Adrenal gland (tissue), 5 donors: ENCODE results near the gene METTL14.
"Not testable (repeated sequence)": the region's sequence is repeated elsewhere in the genome, so short reads cannot be mapped to it uniquely, and the experiment has no call there.

Experiments
- POLR2A ChIP-seq, 2 donors: fragments of 450-650 bp; IDR thresholded peaks; one replicate each; pipeline ENCODE4 v1.6.1; 2017; ENCODE audit warnings: antibody characterized with exemption in 2 of 2, mild to moderate bottlenecking in 2 of 2, moderate library complexity in 1 of 2
- TF ChIP-seq, protein P1 (sequence below), 6 experiments: fragments of 450-650 bp in 4 of 6; fragments of 200-600 bp in 2 of 6; sonication (generic) in 1 of 6; IDR thresholded peaks; 1 replicate in 5 of 6; 2 replicates in 1 of 6; pipeline versions ENCODE4 v1.5.1 to v1.8.0; 2016 to 2021; ENCODE audit warnings: antibody characterized with exemption in 6 of 6, mild to moderate bottlenecking in 2 of 6, moderate library complexity in 1 of 6
- donor health status: DM: no; HTN: no; CAD: no.

DNA sequence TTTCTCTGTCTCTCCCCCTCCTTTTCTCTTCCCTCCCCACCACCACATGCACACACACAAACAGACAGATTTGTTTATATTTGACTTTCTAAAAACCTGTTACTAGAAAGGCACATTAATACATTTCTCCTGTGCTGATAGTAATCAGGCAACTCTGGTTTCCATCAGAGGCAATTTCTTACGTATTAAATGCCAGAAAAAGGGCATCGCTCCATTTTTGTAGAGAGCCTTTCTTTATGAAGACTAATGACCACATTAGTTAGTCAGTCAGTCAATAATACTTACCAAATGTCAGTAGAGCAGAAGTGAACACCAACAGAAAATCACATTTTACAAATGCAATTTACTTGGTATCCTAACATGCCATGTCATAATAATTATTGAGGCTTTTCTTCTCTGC lies 14.2 kb upstream of the METTL14 start:
- TF ChIP-seq, protein P1, sequence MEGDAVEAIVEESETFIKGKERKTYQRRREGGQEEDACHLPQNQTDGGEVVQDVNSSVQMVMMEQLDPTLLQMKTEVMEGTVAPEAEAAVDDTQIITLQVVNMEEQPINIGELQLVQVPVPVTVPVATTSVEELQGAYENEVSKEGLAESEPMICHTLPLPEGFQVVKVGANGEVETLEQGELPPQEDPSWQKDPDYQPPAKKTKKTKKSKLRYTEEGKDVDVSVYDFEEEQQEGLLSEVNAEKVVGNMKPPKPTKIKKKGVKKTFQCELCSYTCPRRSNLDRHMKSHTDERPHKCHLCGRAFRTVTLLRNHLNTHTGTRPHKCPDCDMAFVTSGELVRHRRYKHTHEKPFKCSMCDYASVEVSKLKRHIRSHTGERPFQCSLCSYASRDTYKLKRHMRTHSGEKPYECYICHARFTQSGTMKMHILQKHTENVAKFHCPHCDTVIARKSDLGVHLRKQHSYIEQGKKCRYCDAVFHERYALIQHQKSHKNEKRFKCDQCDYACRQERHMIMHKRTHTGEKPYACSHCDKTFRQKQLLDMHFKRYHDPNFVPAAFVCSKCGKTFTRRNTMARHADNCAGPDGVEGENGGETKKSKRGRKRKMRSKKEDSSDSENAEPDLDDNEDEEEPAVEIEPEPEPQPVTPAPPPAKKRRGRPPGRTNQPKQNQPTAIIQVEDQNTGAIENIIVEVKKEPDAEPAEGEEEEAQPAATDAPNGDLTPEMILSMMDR (IDR thresholded peaks at IDR 0.05) = not testable (repeated sequence)
- not testable (repeated sequence) for TF ChIP-seq POLR2A (IDR thresholded peaks at IDR 0.05)
